Measurements from ENCODE around the gene KEAP1.

Gene KEAP1

GRCh38 chr19:10450853-10451609, 52.1 kb downstream of the KEAP1 start:
- DNase-seq (ENCODE audit: low read depth in 1 of 2, low spot score in 1 of 2), result no peak

- no peak for DNase-seq (ENCODE audit: low read depth in 1 of 2, low spot score in 1 of 2)
These were observed 52.8 kb downstream of the KEAP1 start for GRCh38 chr19:10450191-10450852.

GRCh38 chr19:10449037-10449436, 54.1 kb downstream of the KEAP1 start:
- DNase-seq (ENCODE audit: low read depth in 1 of 2, low spot score in 1 of 2), result no peak

GRCh38 chr19:10442698-10443097, 60.5 kb downstream of the KEAP1 start:
- no peak for DNase-seq (ENCODE audit: low read depth in 1 of 2, low spot score in 1 of 2)

- no peak for DNase-seq (ENCODE audit: low read depth in 1 of 2, low spot score in 1 of 2)
These were observed 63.6 kb downstream of the KEAP1 start for GRCh38 chr19:10439588-10439987.

All from activated CD4-positive, alpha-beta T cell treated with anti-CD3 and anti-CD28 coated beads, Interleukin-2, amount 50 U/mL, for 24 hours (primary cell).